H1 (cell line): ENCODE measurements around the gene ASPRV1. TPM values are rescaled to one million over a fixed set of nuclear protein-coding genes. Genes with fewer than 3 reads are reported as not detected.

Source experiments
- BRCA1 ChIP-seq: IDR thresholded peaks from 2 replicates; pipeline ENCODE4 v1.6.1; 2012; ENCODE audit warnings: low read depth, low read length, improper control_type of control experiment
- HDAC2 ChIP-seq, 2 experiments: fragments of 300-600 bp in 1 of 2; sonication (generic) in 1 of 2; IDR thresholded peaks; 2 replicates each; pipeline ENCODE4 v1.6.1; 2011 to 2012; ENCODE audit warnings: low read depth in 2 of 2, low read length in 2 of 2, mild to moderate bottlenecking in 2 of 2, moderate library complexity in 2 of 2, borderline replicate concordance in 1 of 2, inconsistent platforms in 1 of 2
- KDM1A ChIP-seq: fragments of 200-600, 300-600 bp; sonication (generic); IDR thresholded peaks from 2 replicates; pipeline ENCODE4 v1.7.1; 2016; ENCODE audit warnings: mild to moderate bottlenecking, low read length, borderline replicate concordance
- KDM4A ChIP-seq: IDR thresholded peaks from one replicate; pipeline ENCODE4 v1.7.1; 2012; ENCODE audit warnings: low read depth, mild to moderate bottlenecking, moderate library complexity, low read length, inconsistent platforms; ENCODE audit not compliant: severe bottlenecking
- TEAD4 ChIP-seq: IDR thresholded peaks from 2 replicates; pipeline ENCODE4 v1.6.1; 2012; ENCODE audit warnings: low read depth, low read length, inconsistent platforms, mixed read lengths
- polyA plus RNA-seq, 7 experiments: library from polyadenylated mRNA; depleted of rRNA in 3 of 7; stranded (reverse) in 5 of 7; unstranded in 2 of 7; fragments of >200 nt in 5 of 7; fragments of 200-250 nt in 2 of 7; gene quantifications; 1 replicate in 5 of 7; 2 replicates in 1 of 7; 4 replicates in 1 of 7; pipeline versions ENCODE4 v1.2.1 to v1.2.3, GENCODE V29; 2011 to 2013; ENCODE audit warnings: missing spikeins in 2 of 7, mixed read lengths in 2 of 7
- total RNA-seq: library from RNA; stranded (reverse); fragmentation: NEBNext Ultra II Directional; extraction: Animal tissue kit (Norgen Biotek cat#: 25700); gene quantifications from 2 replicates; pipeline ENCODE4 v1.2.1, GENCODE V29; 2021
- TF ChIP-seq, protein P1 (sequence below): IDR thresholded peaks from 2 replicates; pipeline ENCODE4 v1.6.1; 2012; ENCODE audit warnings: inconsistent platforms

ASPRV1 gene
- total and polyA plus RNA-seq, 2 of the 8 experiments (the other 6 are each of a cell fraction or from before 2014, with no cell fraction given): 0.59 to 0.95 TPM

DNA sequence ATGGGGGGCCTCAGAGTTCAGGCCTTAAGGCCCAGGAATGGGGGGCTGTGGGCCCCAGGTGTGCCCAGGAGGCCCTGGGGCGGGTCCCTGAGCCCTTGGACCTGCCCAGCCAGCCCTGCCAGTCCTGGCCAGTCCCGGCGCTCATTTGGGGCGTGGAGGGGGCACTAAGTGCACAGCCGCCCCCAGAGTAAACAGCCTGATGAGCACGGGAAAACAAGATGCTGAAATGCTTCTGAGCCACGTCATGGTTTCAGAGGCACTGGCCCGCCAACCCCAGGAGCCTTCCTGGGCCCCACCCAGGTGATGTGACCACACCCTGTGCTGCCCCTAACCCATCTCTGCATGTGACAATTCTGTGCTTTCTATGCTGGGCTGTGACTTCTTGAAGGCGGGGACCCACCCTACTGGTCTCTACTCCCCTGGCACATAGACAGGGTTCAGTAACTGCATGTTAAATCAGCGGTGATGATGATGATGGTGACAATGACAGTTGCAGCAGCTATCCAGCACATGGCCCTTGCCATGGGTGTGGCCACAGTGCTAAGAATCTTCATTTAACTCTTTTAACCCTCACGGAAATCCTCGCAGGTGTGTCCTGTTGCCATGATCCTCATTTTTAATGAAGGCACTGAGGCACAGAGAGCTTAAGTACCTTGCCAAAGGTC, 28.1 kb upstream of the ASPRV1 start (continued):
- TF ChIP-seq KDM4A: no peak
- TF ChIP-seq HDAC2 (IDR thresholded peaks at IDR 0.05; ENCODE audit: borderline replicate concordance in 1 of 2, low read depth in 2 of 2, low read length in 2 of 2): no peak
- no peak for TF ChIP-seq BRCA1
- TF ChIP-seq, protein P1, sequence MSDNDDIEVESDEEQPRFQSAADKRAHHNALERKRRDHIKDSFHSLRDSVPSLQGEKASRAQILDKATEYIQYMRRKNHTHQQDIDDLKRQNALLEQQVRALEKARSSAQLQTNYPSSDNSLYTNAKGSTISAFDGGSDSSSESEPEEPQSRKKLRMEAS: no peak
- no peak for TF ChIP-seq TEAD4
- TF ChIP-seq KDM1A: no peak
- TF ChIP-seq, all 59 proteins: peak for 0
